ENCODE measurements around the gene UBE2O. TPM values are rescaled to one million over a fixed set of nuclear protein-coding genes. Genes with fewer than 3 reads are reported as not detected.

UBE2O gene
- total RNA-seq, 2 donors from 2014 or later, result 19.5 to 21.8 TPM

DNA sequence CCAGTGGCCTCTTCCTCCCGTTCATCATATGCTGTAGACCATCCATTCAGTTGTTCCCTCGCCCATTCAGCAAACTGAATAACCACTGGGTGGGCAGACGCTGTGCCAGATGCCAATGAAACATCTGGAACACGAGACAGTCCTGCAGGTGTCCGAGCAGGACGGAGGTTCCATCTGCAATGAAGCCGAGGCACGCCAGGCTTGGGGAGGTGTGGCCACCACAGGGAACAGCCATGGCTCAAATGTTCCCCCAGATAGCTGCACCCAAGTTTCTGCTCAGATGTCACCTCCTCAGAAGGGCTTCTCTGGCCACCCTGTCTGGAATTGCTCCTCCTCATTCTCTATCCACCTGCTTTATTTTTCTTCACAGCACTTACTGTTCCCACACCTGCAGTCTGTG lies 30.5 kb downstream of the UBE2O start:
- TF ChIP-seq CTCF (IDR thresholded peaks at IDR 0.05), result no peak
- Histone ChIP-seq H3K9me3 (no peaks in the 10 kb centered on the region), H3K36me3 (no peaks in the 10 kb centered on the region), H3K27ac (peak overlapping the region in 1 of 2 donors; percentile 67), H3K4me3 (no peak overlapping the region), H3K27me3 (no peaks in the 10 kb centered on the region), H3K4me1 (peaks cover 0 to 43% of the 10 kb centered on the region in 2 donors)
- DNase-seq (ENCODE audit: low spot score), result no peak

GRCh38 chr17:76421044-76421407 lies 31.9 kb downstream of the UBE2O start:
- Histone ChIP-seq H3K4me3 (no peak overlapping the region), H3K36me3 (no peaks in the 10 kb centered on the region), H3K4me1 (peaks cover 0 to 46% of the 10 kb centered on the region in 2 donors), H3K27ac (peak overlapping the region; percentile 67 to 77), H3K9me3 (no peaks in the 10 kb centered on the region), H3K27me3 (no peaks in the 10 kb centered on the region)
- peak; percentile 64 for DNase-seq (ENCODE audit: low spot score)
- TF ChIP-seq CTCF (IDR thresholded peaks at IDR 0.05), result no peak

GRCh38 chr17:76420356-76421043 lies 32.5 kb downstream of the UBE2O start:
- Histone ChIP-seq H3K4me3 (no peak overlapping the region), H3K27ac (peak overlapping the region; percentile 67 to 77), H3K36me3 (no peaks in the 10 kb centered on the region), H3K27me3 (no peaks in the 10 kb centered on the region), H3K4me1 (peaks cover 0 to 47% of the 10 kb centered on the region in 2 donors), H3K9me3 (no peaks in the 10 kb centered on the region)
- DNase-seq (ENCODE audit: low spot score), result no peak
- TF ChIP-seq CTCF (IDR thresholded peaks at IDR 0.05), result no peak

DNA sequence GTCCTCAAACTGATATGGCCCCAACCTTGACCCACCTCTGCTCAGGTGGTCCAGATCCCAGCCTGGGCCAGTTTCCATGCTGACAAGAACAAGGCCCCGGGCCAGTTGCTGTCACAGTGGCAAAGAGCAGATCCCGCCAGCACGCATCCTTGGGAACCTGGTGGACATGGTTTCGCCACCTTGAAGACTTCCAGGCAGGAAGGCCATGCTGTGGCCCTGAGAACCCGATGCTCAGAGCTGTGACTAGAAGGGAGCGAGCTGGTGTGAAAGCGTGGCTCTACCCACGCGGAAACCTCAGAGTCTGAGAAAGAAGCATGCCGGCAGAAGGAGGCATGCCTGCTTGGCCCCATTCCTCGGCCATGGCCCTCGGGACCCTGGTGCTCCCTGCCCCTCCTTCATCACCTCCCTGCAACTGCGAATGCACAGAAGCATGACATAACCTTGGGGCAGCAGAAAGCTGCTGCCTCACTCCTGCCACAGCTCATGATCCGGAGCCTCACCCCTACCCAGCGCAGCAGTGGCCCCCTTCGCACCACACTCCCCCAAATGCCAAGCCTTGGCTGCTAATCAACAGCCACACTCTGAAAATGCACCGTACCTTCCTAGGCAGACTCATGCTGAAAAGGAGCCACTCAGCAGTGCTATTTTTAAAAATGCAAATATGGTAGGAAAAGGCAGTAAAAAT lies 33.2 kb downstream of the UBE2O start:
- H3K27ac ChIP-seq, result peak overlapping the region; percentile 67 to 77

DNA sequence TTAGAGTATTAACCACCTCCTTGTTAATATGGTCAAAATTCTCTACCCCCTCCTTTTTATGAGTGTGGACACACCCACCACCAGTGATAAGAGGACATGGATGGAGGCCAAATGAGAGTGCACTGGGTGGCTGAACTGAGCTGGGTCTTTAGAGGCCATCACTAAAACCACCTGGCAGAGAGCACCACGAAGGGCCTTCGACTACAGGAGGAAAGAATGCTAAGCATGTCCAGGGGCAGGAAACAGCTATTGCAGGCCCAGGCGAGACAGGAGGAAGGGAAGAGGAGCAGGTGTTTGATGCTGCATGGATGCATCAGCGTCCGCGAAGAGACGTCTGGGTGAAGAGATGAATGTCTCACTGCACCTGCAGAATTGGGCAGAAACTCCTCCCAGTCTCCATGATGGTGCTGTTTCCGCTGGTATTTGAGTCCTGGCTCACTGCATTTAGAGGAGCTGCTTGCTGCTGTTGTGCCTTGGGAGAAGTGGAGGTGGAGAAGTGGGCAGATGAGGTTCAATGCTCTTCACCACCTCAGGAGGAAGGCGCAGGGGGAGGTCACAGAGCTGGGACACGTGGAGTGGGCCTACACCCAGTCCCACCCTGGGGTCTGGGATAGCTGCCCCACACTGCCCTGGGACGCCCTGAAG lies 35.3 kb downstream of the UBE2O start:
- Histone ChIP-seq H3K27ac (peak overlapping the region; percentile 26 to 32), H3K4me1 (peaks cover 0 to 68% of the 10 kb centered on the region in 2 donors)

More for the DNA sequence above, 33.2 kb downstream of the UBE2O start:
- Histone ChIP-seq H3K36me3 (no peaks in the 10 kb centered on the region), H3K4me1 (peaks cover 0 to 55% of the 10 kb centered on the region in 2 donors), H3K27me3 (no peaks in the 10 kb centered on the region), H3K4me3 (no peak overlapping the region), H3K9me3 (no peaks in the 10 kb centered on the region)
- TF ChIP-seq CTCF (IDR thresholded peaks at IDR 0.05), result no peak
- DNase-seq (ENCODE audit: low spot score), result no peak

More for the DNA sequence above, 35.3 kb downstream of the UBE2O start:
- no peaks in the 10 kb centered on the region for H3K9me3 ChIP-seq
- H3K36me3 ChIP-seq, result no peaks in the 10 kb centered on the region
- no peaks in the 10 kb centered on the region for H3K27me3 ChIP-seq
- no peak overlapping the region for H3K4me3 ChIP-seq
- no peak for TF ChIP-seq CTCF (IDR thresholded peaks at IDR 0.05)
- DNase-seq (ENCODE audit: low spot score), result no peak
